Activated T-cell treated with anti-CD3 and anti-CD28 coated beads for 1 hour (primary cell): ENCODE results near the gene PRSS48.
"Not testable (repeated sequence)": the region's sequence is repeated elsewhere in the genome, so short reads cannot be mapped to it uniquely, and the experiment has no call there.

Experiments used
- DNase-seq: peaks from one replicate; pipeline ENCODE4 v3.0.0-alpha.2; 2020; ENCODE audit warnings: low read depth

PRSS48 gene

DNA sequence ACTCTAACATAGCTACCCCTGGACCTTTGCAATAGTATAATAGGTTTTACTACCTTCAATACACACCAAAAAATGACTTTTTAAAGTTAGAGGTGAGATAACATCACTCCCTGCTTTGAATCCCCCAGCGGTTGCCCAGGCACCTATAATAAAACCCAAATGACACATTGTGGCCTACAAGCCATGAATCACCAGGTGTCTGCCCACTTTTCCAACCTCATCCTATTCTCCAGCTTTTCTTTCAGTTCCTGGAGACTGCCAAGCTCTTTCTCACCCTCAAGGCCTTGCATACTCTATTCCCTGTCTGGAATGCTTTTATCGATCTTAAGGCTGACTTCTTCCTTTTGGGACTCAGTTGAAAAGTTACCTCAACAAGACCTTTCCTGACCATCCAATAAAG lies 16.4 kb upstream of the PRSS48 start:
- no peak for DNase-seq

DNA sequence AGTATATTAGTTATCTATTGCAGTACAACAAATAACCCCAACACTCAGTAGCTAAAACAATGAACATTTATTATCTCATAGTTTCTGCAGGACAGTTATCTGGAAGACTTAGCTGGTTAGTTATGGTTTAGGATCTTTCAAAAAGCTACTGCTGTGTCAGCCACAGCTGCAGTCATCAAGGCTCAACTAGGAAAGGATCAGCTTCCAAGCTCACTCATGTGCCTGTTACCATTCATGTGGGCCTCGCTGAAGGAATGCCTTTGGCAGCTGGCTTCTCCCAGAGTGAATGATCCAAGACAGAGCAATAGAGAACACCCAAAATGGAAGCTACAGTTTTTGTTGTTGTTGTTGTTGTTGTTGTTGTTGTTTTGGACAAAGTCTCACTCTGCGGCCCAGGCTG lies 13.5 kb upstream of the PRSS48 start:
- no peak for DNase-seq

DNA sequence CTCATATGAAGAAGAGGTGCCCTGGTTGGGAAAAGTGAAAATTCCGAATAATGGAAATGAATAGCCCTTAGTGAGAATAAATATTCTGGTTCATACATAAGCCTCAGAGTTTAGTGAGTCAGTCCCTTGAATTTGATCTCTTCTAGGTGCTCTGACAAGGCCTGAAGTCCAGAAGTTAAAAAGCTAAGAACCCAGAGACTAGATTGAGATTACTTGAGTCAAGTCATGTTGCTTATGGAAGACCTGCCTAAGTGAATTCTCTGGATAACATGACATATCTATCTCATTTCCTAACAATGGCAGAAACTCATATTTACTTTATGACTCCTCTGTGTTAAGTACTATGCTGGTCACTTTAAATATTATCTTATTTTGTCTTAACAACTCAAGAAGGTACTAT lies 10.5 kb upstream of the PRSS48 start:
- DNase-seq, result no peak

DNA sequence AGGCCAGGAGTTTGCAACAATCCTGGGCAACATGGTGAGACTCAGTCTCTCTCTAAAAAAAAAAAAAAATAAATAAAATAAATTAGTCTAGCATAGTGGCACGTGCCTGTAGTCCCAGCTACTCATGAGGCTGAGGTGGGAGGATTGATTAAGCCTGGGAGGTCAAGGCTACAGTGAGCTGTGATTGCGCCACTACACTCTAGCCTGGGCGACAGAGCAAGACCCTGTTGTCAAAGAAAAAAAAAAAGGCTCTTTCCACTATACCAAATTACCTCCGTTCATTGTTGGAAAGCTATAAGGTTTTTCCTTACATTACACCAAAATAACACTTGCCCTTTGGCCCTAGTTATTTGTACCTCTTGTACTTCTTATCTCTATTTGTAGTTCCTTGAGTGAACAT lies 9.9 kb upstream of the PRSS48 start:
- DNase-seq, result no peak

DNA sequence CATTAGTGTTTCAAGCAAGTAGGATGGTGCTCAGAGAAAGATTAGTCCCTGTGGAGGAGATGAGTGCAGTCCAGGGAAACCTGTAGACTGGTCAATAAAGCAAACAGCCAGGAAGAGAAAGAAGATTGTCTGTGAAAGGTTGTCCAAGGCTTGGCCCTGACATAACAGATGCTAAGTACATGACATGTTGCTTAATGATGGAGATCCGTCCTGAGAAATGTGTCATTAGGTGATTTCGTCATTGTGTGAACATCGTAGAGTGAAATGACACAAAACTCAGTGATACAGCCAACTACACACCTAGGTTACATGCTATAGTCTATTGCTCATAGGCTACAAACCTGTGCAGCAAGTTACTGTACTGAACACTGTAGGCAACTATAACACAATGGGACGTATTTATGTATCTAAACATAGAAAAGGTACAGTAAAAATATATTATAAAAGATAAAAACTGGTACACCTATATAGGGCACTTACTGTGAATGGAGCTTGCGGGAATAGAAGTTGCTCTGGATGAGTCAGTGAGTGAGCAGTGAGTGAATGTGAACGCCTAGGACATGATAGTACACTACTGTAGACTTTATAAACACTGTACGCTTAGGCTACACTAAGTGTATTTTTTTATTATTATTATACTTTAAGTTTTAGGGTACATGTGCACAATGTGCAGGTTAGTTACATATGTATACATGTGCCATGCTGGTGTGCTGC lies 9.0 kb upstream of the PRSS48 start:
- DNase-seq, result no peak

DNA sequence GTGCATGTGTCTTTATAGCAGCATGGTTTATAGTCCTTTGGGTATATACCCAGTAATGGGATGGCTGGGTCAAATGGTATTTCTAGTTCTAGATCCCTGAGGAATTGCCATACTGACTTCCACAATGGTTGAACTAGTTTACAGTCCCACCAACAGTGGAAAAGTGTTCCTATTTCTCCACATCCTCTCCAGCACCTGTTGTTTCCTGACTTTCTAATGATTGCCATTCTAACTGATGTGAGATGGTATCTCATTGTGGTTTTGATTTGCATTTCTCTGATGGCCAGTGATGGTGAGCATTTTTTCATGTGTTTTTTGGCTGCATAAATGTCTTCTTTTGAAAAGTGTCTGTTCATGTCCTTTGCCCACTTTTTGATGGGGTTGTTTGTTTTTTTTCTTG lies 8.1 kb upstream of the PRSS48 start:
- not testable (repeated sequence) for DNase-seq

DNA sequence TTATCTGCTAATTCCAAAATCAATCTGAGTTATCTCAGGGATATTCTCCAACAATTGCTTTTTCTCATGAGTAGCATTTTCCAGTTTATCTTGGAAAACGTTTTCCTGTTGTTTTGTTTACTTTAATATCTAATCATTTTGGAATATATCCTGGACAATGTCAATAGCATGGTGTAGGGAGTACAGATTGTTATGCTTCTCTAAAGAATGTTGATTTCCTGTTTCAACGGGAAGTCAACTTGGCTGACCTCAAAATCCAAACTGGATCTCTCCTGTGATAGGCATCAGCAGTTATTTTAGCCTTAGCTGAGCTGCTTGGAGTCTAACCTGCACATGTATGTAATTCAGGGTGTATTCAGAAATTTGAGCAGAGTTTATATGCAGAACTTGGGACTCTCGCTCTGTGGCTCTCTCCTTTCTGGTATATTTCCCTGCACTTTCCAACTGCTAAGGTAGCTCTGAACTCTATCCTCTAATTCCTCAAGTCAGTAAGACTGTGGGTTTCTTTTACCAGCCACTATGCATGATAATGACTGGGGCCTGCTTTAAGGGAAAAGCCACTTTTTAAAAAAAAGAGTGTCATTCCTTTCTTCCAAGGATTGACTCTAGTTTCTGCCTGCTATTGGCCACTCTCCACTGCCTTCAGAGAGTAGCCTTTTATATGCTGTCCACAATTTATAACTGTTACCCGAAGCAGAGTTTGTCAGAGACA lies 7.7 kb downstream of the PRSS48 start:
- no peak for DNase-seq

DNA sequence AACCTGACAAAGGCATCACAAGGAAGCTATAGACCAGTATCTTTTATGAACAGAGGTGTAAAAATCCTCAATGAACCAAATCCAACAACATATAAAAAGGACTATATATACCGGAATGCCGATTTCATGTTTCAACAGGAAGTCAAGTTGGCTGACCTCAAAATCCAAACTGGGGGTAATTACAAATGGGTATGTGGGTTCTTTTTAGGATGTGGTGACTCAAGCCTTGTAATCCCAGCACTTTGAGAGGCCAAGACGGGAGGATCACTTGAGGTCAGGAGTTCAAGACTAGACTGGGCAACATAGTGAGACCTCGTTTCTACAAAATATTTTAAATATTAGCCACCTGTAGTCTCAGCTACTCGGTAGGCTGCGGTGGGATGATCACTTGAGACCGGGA lies 10.4 kb downstream of the PRSS48 start:
- DNase-seq, result no peak

DNA sequence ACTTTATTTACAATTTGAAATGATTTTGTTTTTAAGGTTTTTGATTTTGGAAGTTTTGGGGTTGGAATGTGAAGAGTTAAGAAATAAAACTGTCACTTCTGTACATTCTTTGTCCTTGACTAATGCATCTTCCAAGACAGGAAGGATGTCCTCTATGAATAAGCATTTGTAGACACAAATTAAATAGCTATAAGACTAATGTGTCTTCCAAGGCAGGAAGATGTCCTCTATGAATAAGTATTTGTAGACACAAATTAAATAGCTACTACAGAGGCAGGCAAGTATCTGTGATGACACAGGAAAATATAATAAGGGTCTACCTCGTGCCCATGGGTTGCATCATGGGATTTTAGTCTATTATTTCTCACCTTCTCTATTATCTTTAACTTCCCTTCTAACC lies 14.5 kb downstream of the PRSS48 start:
- DNase-seq, result no peak

DNA sequence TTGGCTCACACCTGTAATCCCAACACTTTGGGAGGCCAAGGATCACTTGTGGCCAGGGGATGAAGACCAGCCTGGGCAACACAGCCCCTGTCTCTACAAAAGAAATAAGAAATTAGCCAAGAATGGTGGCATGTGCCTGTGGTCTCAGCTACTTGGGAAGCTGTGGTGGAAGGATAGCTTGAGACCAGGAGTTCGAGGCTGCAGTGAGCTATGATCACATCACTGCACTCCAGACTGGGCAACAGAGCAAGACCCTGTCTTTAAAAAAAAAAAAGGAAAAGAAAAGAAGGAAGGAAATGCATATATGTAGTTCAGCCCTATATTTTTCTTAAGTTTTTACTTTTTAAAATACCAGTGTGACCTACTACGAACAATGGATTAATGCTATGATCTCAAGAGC lies 15.1 kb downstream of the PRSS48 start:
- no peak for DNase-seq

DNA sequence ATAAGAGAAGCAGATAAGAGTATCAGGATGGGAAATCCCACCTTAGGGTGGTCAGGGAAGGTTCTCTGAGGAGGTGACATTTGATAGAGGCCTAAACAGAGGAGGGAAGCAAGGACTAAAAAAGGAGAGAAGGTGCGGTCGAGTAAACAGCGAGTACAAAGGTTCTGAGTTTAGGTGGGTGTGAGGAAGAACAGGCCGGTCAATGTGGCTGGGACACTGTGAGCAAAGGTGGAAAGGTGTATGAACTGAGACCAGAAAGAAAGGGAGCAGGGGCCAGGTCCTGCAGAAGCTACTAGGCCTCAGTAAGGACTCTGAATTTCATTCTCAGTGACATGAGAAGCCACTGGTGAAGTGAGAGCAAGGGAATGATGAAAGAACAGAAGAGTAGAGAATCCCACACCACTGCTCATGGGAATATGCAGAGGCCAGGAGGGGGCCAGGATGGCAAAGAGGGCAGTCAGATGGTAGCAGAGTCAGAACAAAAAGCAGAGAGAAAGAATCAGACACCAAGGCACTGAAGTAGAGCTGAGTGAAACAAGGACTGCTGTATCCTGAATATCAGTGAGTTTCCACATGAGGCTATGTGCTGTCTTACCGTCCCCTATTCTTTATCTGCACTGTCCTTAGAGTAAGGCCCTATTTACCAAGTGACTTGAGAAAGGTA lies 18.0 kb downstream of the PRSS48 start:
- DNase-seq, result no peak

DNA sequence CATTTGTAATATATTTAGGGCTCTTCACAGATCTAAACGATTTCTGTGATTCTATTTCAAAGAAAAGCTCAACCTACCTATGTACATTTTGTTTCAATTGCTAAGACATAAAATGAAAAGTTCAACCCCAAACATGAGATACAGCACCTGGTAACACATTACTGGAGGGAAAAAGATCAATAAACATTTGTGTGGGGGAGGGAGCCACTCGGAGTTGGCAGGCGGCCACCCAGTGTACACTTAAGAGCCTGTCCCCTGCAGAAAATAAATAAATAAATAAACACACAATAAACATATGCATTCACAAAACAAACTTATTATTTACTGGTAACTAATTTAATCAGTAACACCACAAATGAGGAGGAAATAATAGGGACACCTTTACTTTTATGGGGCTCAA lies 19.3 kb downstream of the PRSS48 start:
- DNase-seq, result no peak

DNA sequence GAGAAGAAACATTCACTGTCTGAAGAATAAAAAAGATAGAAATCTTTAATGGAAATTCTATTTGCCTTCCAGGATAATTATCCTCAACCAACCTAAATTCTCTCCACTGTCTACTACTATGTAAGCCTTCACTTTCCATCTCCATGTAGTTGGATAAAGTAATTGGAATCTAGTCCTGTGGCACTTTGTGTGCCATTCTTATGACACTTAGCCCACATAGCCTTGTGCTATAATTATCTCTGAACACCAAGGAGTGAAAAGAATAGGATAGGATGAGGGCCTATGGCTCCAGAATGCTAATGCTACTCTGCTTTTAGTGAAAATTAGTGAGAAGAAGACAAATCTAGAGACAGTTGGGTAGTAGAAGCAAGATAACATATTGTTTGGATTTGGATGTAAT lies 20.2 kb downstream of the PRSS48 start:
- no peak for DNase-seq

DNA sequence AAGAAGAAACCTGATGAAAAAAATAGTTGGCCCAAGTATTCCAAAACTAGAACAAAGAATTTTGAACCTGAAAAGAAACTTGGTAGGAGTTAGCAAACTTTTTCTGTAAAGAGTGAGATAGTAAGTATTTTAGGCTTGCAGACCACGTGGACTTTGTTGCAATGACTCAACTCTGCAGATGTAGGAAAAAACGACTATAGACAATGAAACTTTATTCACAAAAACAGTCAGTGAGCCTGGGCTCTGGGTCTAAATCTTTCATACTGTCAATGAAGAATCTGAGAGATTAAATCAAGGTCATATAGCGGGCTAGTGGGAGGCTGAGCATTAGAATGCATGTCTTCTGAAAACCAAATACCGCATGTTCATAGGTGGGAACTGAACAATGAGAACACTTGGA lies 25.5 kb downstream of the PRSS48 start:
- DNase-seq, result no peak

DNA sequence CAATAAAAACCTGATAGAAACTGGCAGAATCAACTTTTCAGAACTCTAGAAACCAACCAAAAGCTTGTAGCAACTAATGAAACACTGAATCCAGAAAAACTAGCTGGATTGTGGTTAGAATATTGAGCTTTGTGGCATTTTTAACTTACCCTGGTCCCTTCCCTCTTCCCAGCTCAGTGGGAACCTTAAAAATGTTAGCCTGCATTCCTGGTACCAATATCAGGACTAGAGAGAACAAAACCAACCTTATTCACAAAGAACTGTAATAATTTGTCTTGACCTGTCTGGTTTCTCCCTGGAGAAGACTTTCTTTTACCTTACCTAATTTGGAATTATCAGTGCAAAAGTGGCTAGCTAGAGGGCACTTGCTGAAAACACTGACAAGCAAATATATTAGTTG lies 27.3 kb downstream of the PRSS48 start:
- no peak for DNase-seq

DNA sequence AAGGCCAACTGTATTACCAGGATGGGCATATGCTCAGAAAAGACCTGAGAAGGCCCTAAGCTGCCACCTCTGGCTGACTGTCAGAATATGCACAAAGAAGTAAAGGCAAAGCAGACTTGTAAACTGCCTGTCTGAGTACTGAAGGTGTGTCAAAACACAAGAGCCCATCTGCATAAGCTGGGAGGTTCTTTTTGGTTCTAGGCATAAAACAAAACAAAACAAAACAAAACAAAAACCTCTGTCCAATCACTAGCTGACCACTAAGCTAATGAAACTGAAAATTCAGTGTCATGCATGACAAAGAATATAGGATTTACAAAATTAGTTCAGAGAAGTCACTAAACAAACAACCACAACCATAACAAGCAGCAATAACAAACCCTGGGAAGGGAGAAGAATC lies 27.8 kb downstream of the PRSS48 start:
- DNase-seq, result no peak

DNA sequence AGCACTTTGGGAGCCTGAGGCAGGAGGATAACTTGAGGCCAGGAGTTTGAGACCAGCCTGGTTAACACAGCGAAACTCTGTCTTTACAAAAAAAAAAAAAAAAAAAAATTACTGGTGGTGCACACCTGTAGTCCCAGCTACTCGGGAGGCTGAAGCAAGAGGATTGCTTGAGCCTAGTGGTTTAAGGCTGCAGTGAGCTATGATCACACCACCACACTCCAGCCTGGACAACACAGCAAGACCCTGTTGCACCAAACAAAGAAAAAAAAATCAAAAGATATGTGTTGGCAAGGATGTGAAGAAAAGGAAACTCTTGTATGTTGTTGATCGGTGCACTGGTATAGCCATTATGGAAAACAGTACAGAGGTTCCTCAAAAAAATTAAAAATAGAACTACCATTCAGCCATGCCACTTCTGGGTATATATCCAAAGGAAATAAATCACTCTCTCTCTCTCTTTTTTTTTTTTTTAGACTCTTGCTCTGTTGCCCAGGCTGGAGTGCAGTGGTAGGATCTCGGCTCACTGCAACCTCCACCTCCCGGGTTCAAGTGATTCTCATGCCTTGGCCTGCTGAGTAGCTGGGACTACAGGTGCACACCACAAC lies 33.3 kb downstream of the PRSS48 start:
- no peak for DNase-seq

DNA sequence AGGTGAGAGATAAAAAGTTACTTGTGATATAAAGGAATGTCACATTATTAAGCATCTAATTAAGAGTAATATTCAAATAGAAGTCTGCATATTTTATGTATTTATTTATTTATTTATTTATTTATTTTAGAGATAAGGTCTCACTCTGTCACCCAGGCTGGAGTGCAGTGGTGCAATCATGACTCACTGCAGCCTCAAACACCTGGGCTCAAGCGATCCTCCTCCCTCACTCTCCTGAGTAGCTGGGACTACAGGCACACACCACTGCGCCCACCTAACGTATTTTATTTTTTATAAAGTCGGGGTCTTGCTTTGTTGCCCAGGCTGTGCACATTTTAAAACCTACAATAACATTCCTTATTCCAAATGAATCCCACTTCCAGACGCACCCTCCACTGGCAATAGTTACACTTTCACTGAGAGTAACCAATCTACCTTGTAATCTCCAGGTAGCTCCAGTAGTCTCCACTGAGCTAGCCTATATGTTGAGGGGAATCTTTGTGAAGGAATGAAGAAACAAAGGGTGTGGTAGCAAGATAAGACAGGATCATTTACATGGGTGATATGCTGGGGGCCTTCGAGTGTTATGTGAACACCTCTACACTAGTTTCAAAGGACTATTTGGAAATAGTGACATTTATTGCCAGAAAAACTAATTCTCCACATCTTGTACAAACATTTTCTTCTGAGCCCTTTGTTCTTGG lies 36.5 kb downstream of the PRSS48 start:
- no peak for DNase-seq

DNA sequence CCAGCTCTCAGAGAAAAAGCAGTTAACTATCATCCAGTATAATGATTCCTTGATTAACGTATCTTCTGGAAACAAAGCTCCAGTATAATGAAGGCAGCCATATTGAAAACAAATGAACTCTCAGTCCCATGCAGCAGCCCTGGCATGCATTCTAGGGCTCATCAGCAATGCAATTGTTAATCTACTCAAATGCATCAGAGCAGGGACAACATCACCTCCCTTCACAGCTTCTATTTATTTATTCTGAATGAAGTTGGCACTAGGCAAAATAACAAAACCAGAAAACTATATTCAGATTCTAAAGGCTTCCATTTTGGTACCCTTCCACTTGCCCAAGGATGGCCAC lies 37.0 kb downstream of the PRSS48 start:
- no peak for DNase-seq

DNA sequence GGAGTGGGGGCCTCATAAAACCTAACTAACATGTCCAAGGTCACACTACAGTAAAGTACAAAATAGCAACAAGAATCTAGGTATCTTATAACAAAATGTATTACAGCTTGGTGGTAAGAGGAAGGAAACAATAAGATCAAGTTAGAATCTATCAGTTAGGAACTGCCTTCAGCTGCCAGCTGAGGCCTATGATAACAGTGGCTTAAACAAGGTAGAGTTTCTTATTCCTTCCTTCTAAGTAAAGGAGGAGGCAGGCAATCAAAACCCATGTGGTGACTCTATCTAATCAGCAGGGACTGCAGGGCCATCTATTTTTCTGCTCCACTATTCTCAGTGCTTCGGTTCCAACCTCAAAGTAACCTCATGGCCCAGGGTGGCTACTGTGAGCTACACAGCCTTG lies 37.5 kb downstream of the PRSS48 start:
- no peak for DNase-seq

DNA sequence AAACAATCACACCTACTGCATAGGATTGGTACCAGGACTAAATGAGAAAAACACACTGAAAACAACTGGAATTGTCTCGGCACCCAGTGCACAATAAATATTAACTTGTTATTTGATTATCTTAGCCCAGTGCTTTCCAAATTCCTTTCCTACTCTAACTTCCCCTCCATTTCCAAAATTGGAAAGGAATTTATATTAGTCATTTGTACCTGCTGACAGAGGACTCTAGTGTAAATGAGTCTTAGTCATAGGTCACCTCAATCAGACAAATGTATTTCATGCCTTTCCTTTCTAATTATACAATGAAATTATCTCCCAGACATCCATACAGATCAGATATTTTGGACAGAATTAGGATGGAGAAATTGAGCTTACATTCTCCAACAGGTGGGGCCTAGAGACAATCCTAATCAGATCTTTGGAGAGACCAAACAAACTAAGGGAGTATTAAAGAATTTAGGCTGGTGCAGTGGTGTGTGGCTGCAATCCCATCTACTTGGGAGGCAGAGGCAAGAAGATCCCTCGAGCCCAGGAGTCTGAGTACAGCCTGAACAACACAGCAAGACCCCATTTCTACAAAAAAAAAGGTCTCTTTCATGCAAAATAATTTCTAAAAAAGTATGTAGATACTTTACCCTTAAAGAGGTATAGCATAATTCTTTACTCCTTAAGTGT lies 38.4 kb downstream of the PRSS48 start:
- DNase-seq, result no peak

DNA sequence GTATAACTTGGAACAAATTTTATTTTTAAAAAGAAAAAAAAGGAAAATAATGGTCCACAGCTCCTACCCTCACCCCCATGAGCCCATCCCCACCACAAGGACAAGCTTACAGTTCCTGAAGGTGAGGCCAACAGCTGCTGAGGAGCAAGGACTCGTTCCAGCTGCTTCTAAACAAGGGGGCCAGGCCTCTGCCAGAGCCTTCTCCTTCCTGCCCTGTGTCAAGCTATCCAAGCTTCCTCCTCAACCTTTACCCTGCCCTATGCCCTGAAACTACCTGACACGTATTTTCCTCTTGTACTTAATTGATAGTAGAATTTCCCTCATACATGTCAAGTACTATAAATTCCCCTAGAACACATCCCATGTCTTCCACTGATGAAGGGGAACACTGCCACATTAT lies 39.7 kb downstream of the PRSS48 start:
- DNase-seq, result no peak
